CD14-positive monocyte (primary cell): Measurements from ENCODE around the gene AFF3. TPM values are rescaled to one million over a fixed set of nuclear protein-coding genes. Genes with fewer than 3 reads are reported as not detected.
A peak's percentile ranks its signal among the peaks of the same experiment; 100 is the strongest.

Experiments used
- DNase-seq, 3 donors: peaks; one replicate each; pipeline ENCODE4 v3.0.0-alpha.2; 2011 to 2022
- H2AFZ ChIP-seq: 2 replicates; pipeline ENCODE4 v1.6.0; 2012; ENCODE audit warnings: mild to moderate bottlenecking, low read depth, low read length, inconsistent platforms; ENCODE audit not compliant: insufficient read depth, poor library complexity, severe bottlenecking
- H3K27ac ChIP-seq, 2 donors: 1 replicate in 1 of 2; 2 replicates in 1 of 2; pipeline ENCODE4 v1.5.1; 2012 to 2013; ENCODE audit warnings: low read length in 2 of 2, control low read depth in 1 of 2, inconsistent platforms in 1 of 2, low read depth in 1 of 2, mild to moderate bottlenecking in 1 of 2
- H3K27me3 ChIP-seq, 2 donors: one replicate each; pipeline versions ENCODE4 v1.6.0 to v1.6.1; 2011 to 2013; ENCODE audit warnings: low read length in 2 of 2; ENCODE audit not compliant: control insufficient read depth in 2 of 2, insufficient read depth in 2 of 2
- H3K36me3 ChIP-seq, 2 donors: replicated peaks in 1 of 2; 1 replicate in 1 of 2; 2 replicates in 1 of 2; pipeline versions ENCODE4 v1.5.1 to v1.6.1; 2012 to 2013; ENCODE audit warnings: low read length in 2 of 2, control low read depth in 1 of 2, inconsistent platforms in 1 of 2, mild to moderate bottlenecking in 1 of 2; ENCODE audit not compliant: insufficient read depth in 2 of 2, control insufficient read depth in 1 of 2
- H3K4me1 ChIP-seq, 2 donors: 1 replicate in 1 of 2; 2 replicates in 1 of 2; pipeline versions ENCODE4 v1.5.1 to v1.6.1; 2012 to 2013; ENCODE audit warnings: low read length in 2 of 2, control low read depth in 1 of 2, inconsistent platforms in 1 of 2, mild to moderate bottlenecking in 1 of 2, moderate library complexity in 1 of 2; ENCODE audit not compliant: insufficient read depth in 2 of 2, control insufficient read depth in 1 of 2
- H3K4me2 ChIP-seq: replicated peaks from 2 replicates; pipeline ENCODE3; 2012; ENCODE audit warnings: low read length, moderate library complexity, mild to moderate bottlenecking; ENCODE audit not compliant: poor library complexity, severe bottlenecking; ENCODE audit errors: extremely low read depth
- H3K4me3 ChIP-seq, 3 experiments: fragments of 200-600 bp in 1 of 3; sonication (generic) in 1 of 3; replicated peaks in 1 of 3; 1 replicate in 2 of 3; 2 replicates in 1 of 3; pipeline ENCODE4 v1.5.1; 2011 to 2013; ENCODE audit warnings: low read length in 3 of 3, mild to moderate bottlenecking in 3 of 3, control low read depth in 2 of 3, low read depth in 2 of 3, inconsistent platforms in 1 of 3, moderate library complexity in 1 of 3
- H3K79me2 ChIP-seq: 2 replicates; pipeline ENCODE4 v1.6.0; 2012; ENCODE audit warnings: mild to moderate bottlenecking, control low read depth, inconsistent platforms, low read length, moderate library complexity; ENCODE audit not compliant: insufficient read depth
- H3K9ac ChIP-seq: 2 replicates; pipeline ENCODE4 v1.6.0; 2017; ENCODE audit warnings: low read length, mild to moderate bottlenecking; ENCODE audit not compliant: insufficient read depth, poor library complexity, severe bottlenecking
- H3K9me3 ChIP-seq, 2 donors: replicated peaks in 1 of 2; 1 replicate in 1 of 2; 2 replicates in 1 of 2; pipeline versions ENCODE4 v1.5.1 to v1.6.1; 2012 to 2013; ENCODE audit warnings: low read length in 2 of 2, control low read depth in 1 of 2; ENCODE audit not compliant: control insufficient read depth in 1 of 2, insufficient read depth in 1 of 2
- H4K20me1 ChIP-seq: 2 replicates; pipeline ENCODE4 v1.6.0; 2012; ENCODE audit warnings: mild to moderate bottlenecking, low read length, control low read depth, moderate library complexity; ENCODE audit not compliant: insufficient read depth
- H3K27ac Mint-ChIP-seq, 7 donors: one replicate each; pipeline ENCODE4 v1.8.0; 2020; ENCODE audit warnings: mild to moderate bottlenecking in 7 of 7, mixed read lengths in 7 of 7, moderate library complexity in 6 of 7, inconsistent platforms in 2 of 7
- H3K27me3 Mint-ChIP-seq, 3 donors: one replicate each; pipeline ENCODE4 v1.8.0; 2021 to 2022; ENCODE audit warnings: low read depth in 3 of 3, mild to moderate bottlenecking in 3 of 3, mixed read lengths in 3 of 3, moderate library complexity in 3 of 3, inconsistent platforms in 1 of 3
- H3K36me3 Mint-ChIP-seq, 2 donors: one replicate each; pipeline ENCODE4 v1.8.0; 2020; ENCODE audit warnings: mixed read lengths in 2 of 2, inconsistent platforms in 1 of 2, mild to moderate bottlenecking in 1 of 2
- H3K4me1 Mint-ChIP-seq: one replicate; pipeline ENCODE4 v1.8.0; 2020; ENCODE audit warnings: mild to moderate bottlenecking, mixed read lengths
- H3K4me3 Mint-ChIP-seq, 2 donors: one replicate each; pipeline ENCODE4 v1.8.0; 2020; ENCODE audit warnings: mild to moderate bottlenecking in 2 of 2, mixed read lengths in 2 of 2, moderate library complexity in 1 of 2
- H3K9me3 Mint-ChIP-seq, 7 donors: one replicate each; pipeline ENCODE4 v1.8.0; 2020 to 2022; ENCODE audit warnings: mixed read lengths in 7 of 7, mild to moderate bottlenecking in 6 of 7, moderate library complexity in 6 of 7, inconsistent platforms in 2 of 7
- WGBS: methylation state at CpG from one replicate; pipeline ENCODE4 v1.1.5; 2013; ENCODE audit warnings: missing lambda C conversion rate; ENCODE audit not compliant: insufficient coverage; 5-methylcytosine and 5-hydroxymethylcytosine counted together
- intact Hi-C, 2 donors: fragments of 100-400 bp; cut with micrococcal nuclease; formaldehyde crosslinking; loops; one replicate each; pipeline versions ENCODE4 v1.15.0 to v1.15.1; 2023
- polyA plus RNA-seq, 3 donors: library from polyadenylated mRNA; depleted of rRNA in 1 of 3; unstranded in 2 of 3; stranded (reverse) in 1 of 3; fragments of 300-500 nt in 2 of 3; fragments of >200 nt in 1 of 3; fragmentation: Illumina TruSeq in 2 of 3; gene quantifications; 1 replicate in 2 of 3; 2 replicates in 1 of 3; pipeline ENCODE4 v1.2.3, GENCODE V29; 2012 to 2021
- TF ChIP-seq, protein P1 (sequence below): fragments of 200-600 bp; IDR thresholded peaks from one replicate; pipeline ENCODE4 v1.8.0; 2022; ENCODE audit warnings: antibody characterized with exemption, mild to moderate bottlenecking

The AFF3 gene
- polyA plus RNA-seq, 3 donors = 0.17 to 4.1 (median 0.49) TPM

DNA sequence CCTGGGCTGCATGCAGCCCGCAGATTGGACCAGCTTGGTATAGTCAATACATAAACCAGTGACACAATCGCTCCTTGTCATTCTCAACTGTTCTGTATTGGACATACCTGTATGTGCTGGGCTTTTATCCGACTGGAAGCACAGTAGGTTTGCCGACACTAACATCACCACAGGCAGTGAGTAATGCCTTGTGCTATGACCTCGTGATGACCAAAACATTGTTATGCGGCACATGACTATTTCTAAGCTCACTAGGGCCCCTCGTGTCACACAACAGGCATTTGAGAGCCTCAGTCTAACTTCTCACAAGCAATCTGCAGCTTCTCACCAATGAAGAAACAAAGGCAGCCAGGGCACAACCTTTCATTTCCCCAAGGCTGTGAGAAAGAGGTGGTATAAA lies 320.8 kb downstream of the AFF3 start:
- peak in 1 of 3 donors; percentile 20 for DNase-seq
- TF ChIP-seq, protein P1, sequence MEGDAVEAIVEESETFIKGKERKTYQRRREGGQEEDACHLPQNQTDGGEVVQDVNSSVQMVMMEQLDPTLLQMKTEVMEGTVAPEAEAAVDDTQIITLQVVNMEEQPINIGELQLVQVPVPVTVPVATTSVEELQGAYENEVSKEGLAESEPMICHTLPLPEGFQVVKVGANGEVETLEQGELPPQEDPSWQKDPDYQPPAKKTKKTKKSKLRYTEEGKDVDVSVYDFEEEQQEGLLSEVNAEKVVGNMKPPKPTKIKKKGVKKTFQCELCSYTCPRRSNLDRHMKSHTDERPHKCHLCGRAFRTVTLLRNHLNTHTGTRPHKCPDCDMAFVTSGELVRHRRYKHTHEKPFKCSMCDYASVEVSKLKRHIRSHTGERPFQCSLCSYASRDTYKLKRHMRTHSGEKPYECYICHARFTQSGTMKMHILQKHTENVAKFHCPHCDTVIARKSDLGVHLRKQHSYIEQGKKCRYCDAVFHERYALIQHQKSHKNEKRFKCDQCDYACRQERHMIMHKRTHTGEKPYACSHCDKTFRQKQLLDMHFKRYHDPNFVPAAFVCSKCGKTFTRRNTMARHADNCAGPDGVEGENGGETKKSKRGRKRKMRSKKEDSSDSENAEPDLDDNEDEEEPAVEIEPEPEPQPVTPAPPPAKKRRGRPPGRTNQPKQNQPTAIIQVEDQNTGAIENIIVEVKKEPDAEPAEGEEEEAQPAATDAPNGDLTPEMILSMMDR = no peak
- Histone ChIP-seq H3K4me3 (no peak overlapping the region), H3K9ac (no peak overlapping the region), H3K4me1 (peaks cover 5 to 8% of the 10 kb centered on the region in 2 donors), H3K36me3 (no peaks in the 10 kb centered on the region), H2AFZ (no peak overlapping the region), H3K27ac (no peak overlapping the region), H3K79me2 (no peaks in the 10 kb centered on the region), H3K9me3 (no peaks in the 10 kb centered on the region), H4K20me1 (no peaks in the 10 kb centered on the region), H3K4me2 (no peak overlapping the region), H3K27me3 (no peaks in the 10 kb centered on the region)
- intact Hi-C loops = no loop called here
- Mint-ChIP-seq H3K36me3 (peaks cover 6 to 7% of the 10 kb centered on the region in 2 donors), H3K27ac (no peak overlapping the region), H3K4me1 (peaks cover 24% of the 10 kb centered on the region), H3K27me3 (no peaks in the 10 kb centered on the region), H3K4me3 (no peak overlapping the region), H3K9me3 (peaks cover 0 to 3% (median 0%) of the 10 kb centered on the region in 7 donors)
- WGBS = 93% methylated on average over 7 of the region's 7 CpGs

DNA sequence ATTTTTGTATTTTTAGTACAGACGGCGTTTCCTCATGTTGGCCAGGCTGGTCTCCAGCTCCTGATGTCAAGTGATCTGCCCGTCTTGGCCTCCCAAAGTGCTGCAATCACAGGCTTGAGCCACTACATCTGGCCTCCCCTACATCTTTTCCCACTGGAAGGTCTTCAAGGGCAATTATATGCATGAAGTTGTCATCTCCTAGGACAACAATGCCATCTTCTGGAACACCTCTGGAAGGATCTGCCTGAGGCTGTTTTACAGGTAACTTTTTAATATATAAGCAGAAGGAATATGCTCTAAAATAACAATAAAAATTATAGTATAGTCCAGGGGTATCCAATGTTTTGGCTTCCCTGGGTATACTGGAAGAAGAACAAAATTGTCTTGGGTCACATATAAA lies 321.4 kb downstream of the AFF3 start:
- intact Hi-C loops = no loop called here
- H3K27me3 Mint-ChIP-seq = no peaks in the 10 kb centered on the region
- no peak overlapping the region for H3K9ac ChIP-seq
- H3K36me3 Mint-ChIP-seq = peaks cover 7 to 10% of the 10 kb centered on the region in 2 donors
- WGBS = 86% methylated on average over 1 of the region's 3 CpGs
- no peaks in the 10 kb centered on the region for H3K27me3 ChIP-seq
- H3K4me1 Mint-ChIP-seq = peaks cover 21% of the 10 kb centered on the region
- H4K20me1 ChIP-seq = no peaks in the 10 kb centered on the region
- DNase-seq = peak in 2 of 3 donors; percentile 15 to 26
- no peak overlapping the region for H3K4me3 ChIP-seq
- no peaks in the 10 kb centered on the region for H3K9me3 ChIP-seq
- H3K4me3 Mint-ChIP-seq = no peak overlapping the region
- no peaks in the 10 kb centered on the region for H3K36me3 ChIP-seq
- TF ChIP-seq, protein P1 = no peak
- H3K4me1 ChIP-seq = peaks cover 0 to 5% of the 10 kb centered on the region in 2 donors
- no peak overlapping the region for H3K4me2 ChIP-seq
- peaks cover 0 to 4% (median under 1%) of the 10 kb centered on the region in 7 donors for H3K9me3 Mint-ChIP-seq
- H2AFZ ChIP-seq = no peak overlapping the region
- no peak overlapping the region for H3K27ac ChIP-seq
- no peaks in the 10 kb centered on the region for H3K79me2 ChIP-seq
- H3K27ac Mint-ChIP-seq = peak overlapping the region in 2 of 7 donors; percentile 69 to 90
